IMR-90 (cell line): ENCODE results near the gene NANS. TPM values are rescaled to one million over a fixed set of nuclear protein-coding genes. Genes with fewer than 3 reads are reported as not detected.

ENCODE experiments used
- ATAC-seq: fragments of 200-7000 bp; cut with Tn5 transposase; 2 replicates; pipeline ENCODE4 v1.9.1; 2020; ENCODE audit warnings: low read depth, mild to moderate bottlenecking, moderate library complexity
- BruUV-seq: library from RNA; stranded (reverse); fragments of 400-500 nt; replicated peaks from 2 replicates; lab custom pipeline; 2021; lab: Mats Ljungman, UMichigan
- CTCF ChIA-PET: fragments of 300-600 bp; formaldehyde crosslinking; extraction: SDS; loops from one replicate; lab custom pipeline; 2021; ENCODE audit warnings: antibody characterized with exemption; lab: Yijun Ruan, JAX
- POLR2A ChIA-PET: fragments of 300-600 bp; sonication (Branson Sonifier 250); formaldehyde crosslinking; loops from one replicate; lab custom pipeline; 2022; ENCODE audit warnings: antibody characterized with exemption; ENCODE audit not compliant: unreplicated experiment; lab: Charles Lee
- DNase-seq: peaks from one replicate; pipeline ENCODE4 v3.0.0; 2013
- H2AFZ ChIP-seq: replicated peaks from 2 replicates; pipeline ENCODE3; 2013; ENCODE audit warnings: low read length, mild to moderate bottlenecking; ENCODE audit not compliant: poor library complexity
- H2AK5ac ChIP-seq: 2 replicates; pipeline ENCODE4 v1.6.1; 2013; ENCODE audit warnings: low read depth, low read length, inconsistent platforms
- H2AK9ac ChIP-seq: replicated peaks from 2 replicates; pipeline ENCODE3; 2013; ENCODE audit warnings: mild to moderate bottlenecking, low read depth, low read length, moderate library complexity; ENCODE audit not compliant: poor library complexity
- H2BK120ac ChIP-seq: 2 replicates; pipeline ENCODE4 v1.6.1; 2013; ENCODE audit warnings: low read depth, low read length, inconsistent platforms
- H2BK15ac ChIP-seq: 3 replicates; pipeline ENCODE4 v1.6.1; 2013; ENCODE audit warnings: low read depth, low read length, inconsistent platforms
- H2BK20ac ChIP-seq: 2 replicates; pipeline ENCODE4 v1.6.1; 2013; ENCODE audit warnings: low read depth, mild to moderate bottlenecking, inconsistent platforms, low read length, moderate library complexity
- H2BK5ac ChIP-seq: 2 replicates; pipeline ENCODE4 v1.6.1; 2013; ENCODE audit warnings: mild to moderate bottlenecking, low read depth, low read length, inconsistent platforms; ENCODE audit not compliant: poor library complexity, severe bottlenecking
- H3K14ac ChIP-seq: replicated peaks from 2 replicates; pipeline ENCODE4 v1.6.1; 2013; ENCODE audit warnings: low read depth, low read length, inconsistent platforms
- H3K18ac ChIP-seq: 2 replicates; pipeline ENCODE4 v1.6.1; 2013; ENCODE audit warnings: low read depth, low read length, control low read depth
- H3K23ac ChIP-seq: 2 replicates; pipeline ENCODE4 v1.6.1; 2013; ENCODE audit warnings: low read depth, low read length, inconsistent platforms
- H3K27ac ChIP-seq: 2 replicates; pipeline ENCODE4 v1.5.1; 2013; ENCODE audit warnings: mild to moderate bottlenecking, control low read depth, low read length; ENCODE audit not compliant: insufficient read depth
- H3K27me3 ChIP-seq: 2 replicates; pipeline ENCODE4 v1.6.1; 2013; ENCODE audit warnings: low read length; ENCODE audit not compliant: control insufficient read depth, insufficient read depth
- H3K36me3 ChIP-seq: 2 replicates; pipeline ENCODE4 v1.6.1; 2013; ENCODE audit warnings: low read length, mixed read lengths; ENCODE audit not compliant: control insufficient read depth, insufficient read depth
- H3K4ac ChIP-seq: 2 replicates; pipeline ENCODE4 v1.6.1; 2013; ENCODE audit warnings: low read depth, low read length, inconsistent platforms
- H3K4me1 ChIP-seq: 2 replicates; pipeline ENCODE4 v1.6.1; 2013; ENCODE audit warnings: low read length, mixed read lengths; ENCODE audit not compliant: control insufficient read depth, insufficient read depth
- H3K4me2 ChIP-seq: 2 replicates; pipeline ENCODE4 v1.6.1; 2013; ENCODE audit warnings: low read depth, mild to moderate bottlenecking, control low read depth, low read length, moderate library complexity
- H3K4me3 ChIP-seq: 2 replicates; pipeline ENCODE4 v1.5.1; 2013; ENCODE audit warnings: low read depth, mild to moderate bottlenecking, control low read depth, low read length, moderate library complexity; ENCODE audit not compliant: insufficient read depth
- H3K56ac ChIP-seq: 2 replicates; pipeline ENCODE4 v1.6.1; 2013; ENCODE audit warnings: low read length, inconsistent platforms; ENCODE audit not compliant: insufficient read depth; ENCODE audit errors: extremely low read depth
- H3K79me1 ChIP-seq, 2 experiments: 2 replicates each; pipeline ENCODE4 v1.6.1; 2013; ENCODE audit warnings: low read length in 2 of 2, inconsistent platforms in 1 of 2, low read depth in 1 of 2
- H3K9ac ChIP-seq: 2 replicates; pipeline ENCODE4 v1.6.1; 2013; ENCODE audit warnings: low read depth, low read length, control low read depth
- H3K9me1 ChIP-seq: 2 replicates; pipeline ENCODE4 v1.6.1; 2013; ENCODE audit warnings: low read length, inconsistent platforms; ENCODE audit not compliant: insufficient read depth
- H3K9me3 ChIP-seq: 2 replicates; pipeline ENCODE4 v1.6.1; 2013; ENCODE audit warnings: low read length; ENCODE audit not compliant: control insufficient read depth, insufficient read depth
- H4K20me1 ChIP-seq: 2 replicates; pipeline ENCODE4 v1.6.1; 2013; ENCODE audit warnings: low read length, inconsistent platforms; ENCODE audit not compliant: insufficient read depth
- H4K5ac ChIP-seq: 2 replicates; pipeline ENCODE4 v1.6.1; 2013; ENCODE audit warnings: mild to moderate bottlenecking, low read depth, low read length, control low read depth
- H4K8ac ChIP-seq, 2 experiments: 2 replicates each; pipeline ENCODE4 v1.6.1; 2013; ENCODE audit warnings: low read depth in 2 of 2, low read length in 2 of 2, control low read depth in 1 of 2, inconsistent platforms in 1 of 2
- H4K91ac ChIP-seq: 2 replicates; pipeline ENCODE4 v1.6.1; 2013; ENCODE audit warnings: low read depth, low read length, inconsistent platforms; ENCODE audit not compliant: insufficient read depth
- WGBS, 2 experiments: methylation state at CpG; one replicate each; pipeline versions ENCODE4 v1.1.5 to v1.1.7; 2013; ENCODE audit warnings: missing lambda C conversion rate in 2 of 2; ENCODE audit not compliant: insufficient read length in 1 of 2; ENCODE audit errors: extremely low coverage in 2 of 2; 5-methylcytosine and 5-hydroxymethylcytosine counted together
- dilution Hi-C: fragments of 300-500 bp; cut with HindIII; formaldehyde crosslinking; loops from one replicate; pipeline ENCODE4 v1.14.3; 2018; ENCODE audit warnings: low sequenced_read_pairs; ENCODE audit not compliant: unreplicated experiment
- in situ Hi-C: fragments of 300-500 bp; cut with MboI; formaldehyde crosslinking; loops from 3 replicates; pipeline ENCODE4 v1.14.3; 2019; ENCODE audit warnings: low sequenced_read_pairs, inconsistent platforms, mixed read lengths
- intact Hi-C: fragments of 100-400 bp; cut with micrococcal nuclease; formaldehyde crosslinking; loops from 2 replicates; pipeline ENCODE4 v1.10.0; 2022
- polyA plus RNA-seq, 3 experiments: library from polyadenylated mRNA; depleted of rRNA; stranded (reverse); fragments of >200 nt; gene quantifications; 2 replicates each; pipeline ENCODE4 v1.2.3, GENCODE V29; 2012; ENCODE audit warnings: low replicate concordance in 1 of 3
- total RNA-seq: library from RNA; depleted of rRNA; stranded (reverse); fragments of >200 nt; gene quantifications from 2 replicates; pipeline ENCODE4 v1.2.3, GENCODE V29; 2012
- TF ChIP-seq, protein P1 (sequence below): conservative IDR thresholded peaks from 2 replicates; pipeline ENCODE4 v1.5.1; 2012; ENCODE audit warnings: mild to moderate bottlenecking, low read depth, low read length, improper control_type of control experiment

NANS gene
- total and polyA plus RNA-seq, 2 of the 4 experiments (the other 2 are of a cell fraction): 210 to 306 TPM

DNA sequence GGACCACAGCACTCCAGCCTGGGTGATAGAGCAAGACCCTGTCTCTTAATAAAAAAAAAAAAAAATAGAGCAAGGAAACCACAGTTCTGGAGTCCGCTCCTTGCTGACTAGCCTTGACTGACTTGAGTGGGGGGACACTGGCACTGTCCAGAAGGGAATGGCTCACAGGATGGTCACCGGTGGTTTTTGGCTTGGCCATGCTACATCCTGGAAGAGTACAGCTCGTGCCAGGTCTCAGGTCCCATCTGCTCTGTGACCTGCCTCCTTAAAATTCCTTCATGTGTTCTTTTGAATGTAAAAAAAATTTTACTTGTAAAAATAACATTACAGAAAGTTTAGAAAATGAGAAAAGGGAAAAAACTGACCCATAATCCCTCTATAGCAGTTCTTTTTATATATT is 5.6 kb downstream of the NANS start:
- Histone ChIP-seq H2AK9ac (no peak overlapping the region), H3K9me1 (peaks cover 12% of the 10 kb centered on the region), H3K4me3 (no peak overlapping the region), H2BK15ac (no peak overlapping the region), H4K20me1 (peaks cover 19% of the 10 kb centered on the region; the same call in 1 of the 2 replicates), H3K4ac (no peak overlapping the region), H2AFZ (no peak overlapping the region), H3K18ac (no peak overlapping the region), H4K91ac (no peak overlapping the region), H3K9ac (no peak overlapping the region), H3K27me3 (no peaks in the 10 kb centered on the region), H2BK120ac (no peak overlapping the region), H2BK20ac (no peak overlapping the region), H3K79me1 (peaks cover 24 to 70% of the 10 kb centered on the region in 2 experiments), H3K27ac (no peak overlapping the region), H3K4me1 (peaks cover 5% of the 10 kb centered on the region), H3K4me2 (no peak overlapping the region), H2AK5ac (no peak overlapping the region), H2BK5ac (no peak overlapping the region), H4K5ac (no peak overlapping the region), H3K36me3 (peaks cover 29% of the 10 kb centered on the region), H3K23ac (no peak overlapping the region), H3K9me3 (no peaks in the 10 kb centered on the region), H4K8ac (no peak overlapping the region), H3K56ac (no peak overlapping the region), H3K14ac (no peak overlapping the region)
- ChIA-PET POLR2A (no interaction called here), CTCF (no interaction called here)
- TF ChIP-seq, protein P1, sequence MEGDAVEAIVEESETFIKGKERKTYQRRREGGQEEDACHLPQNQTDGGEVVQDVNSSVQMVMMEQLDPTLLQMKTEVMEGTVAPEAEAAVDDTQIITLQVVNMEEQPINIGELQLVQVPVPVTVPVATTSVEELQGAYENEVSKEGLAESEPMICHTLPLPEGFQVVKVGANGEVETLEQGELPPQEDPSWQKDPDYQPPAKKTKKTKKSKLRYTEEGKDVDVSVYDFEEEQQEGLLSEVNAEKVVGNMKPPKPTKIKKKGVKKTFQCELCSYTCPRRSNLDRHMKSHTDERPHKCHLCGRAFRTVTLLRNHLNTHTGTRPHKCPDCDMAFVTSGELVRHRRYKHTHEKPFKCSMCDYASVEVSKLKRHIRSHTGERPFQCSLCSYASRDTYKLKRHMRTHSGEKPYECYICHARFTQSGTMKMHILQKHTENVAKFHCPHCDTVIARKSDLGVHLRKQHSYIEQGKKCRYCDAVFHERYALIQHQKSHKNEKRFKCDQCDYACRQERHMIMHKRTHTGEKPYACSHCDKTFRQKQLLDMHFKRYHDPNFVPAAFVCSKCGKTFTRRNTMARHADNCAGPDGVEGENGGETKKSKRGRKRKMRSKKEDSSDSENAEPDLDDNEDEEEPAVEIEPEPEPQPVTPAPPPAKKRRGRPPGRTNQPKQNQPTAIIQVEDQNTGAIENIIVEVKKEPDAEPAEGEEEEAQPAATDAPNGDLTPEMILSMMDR: no peak
- DNase-seq (no peak), ATAC-seq (no peak)
- no TSS peak for BruUV-seq
- intact Hi-C loops (no loop called here), dilution Hi-C loops (no loop called here), in situ Hi-C loops (no loop called here)
- WGBS, 2 experiments: 100% methylated on average over 1 of the region's 3 CpGs; no CpG with 5 or more reads in 1 of the 2 experiments
